Mesothelial cell of epicardium (in vitro differentiated cells): ENCODE results near the gene AVPR1A. TPM values are rescaled to one million over a fixed set of nuclear protein-coding genes. Genes with fewer than 3 reads are reported as not detected.
"Not testable (repeated sequence)": the region's sequence is repeated elsewhere in the genome, so short reads cannot be mapped to it uniquely, and the experiment has no call there.

Experiments
- DNase-seq, 2 experiments: peaks; one replicate each; pipeline ENCODE4 v3.0.0; 2021; ENCODE audit warnings: low spot score in 2 of 2; ENCODE audit not compliant: unreplicated experiment in 2 of 2
- H3K27ac Mint-ChIP-seq: 2 replicates; pipeline ENCODE4 v1.8.0; 2021; ENCODE audit warnings: mixed read lengths
- H3K27me3 Mint-ChIP-seq: 2 replicates; pipeline ENCODE4 v1.8.0; 2021; ENCODE audit warnings: low read depth, mixed read lengths
- H3K36me3 Mint-ChIP-seq: 2 replicates; pipeline ENCODE4 v1.8.0; 2021; ENCODE audit warnings: mixed read lengths
- H3K4me1 Mint-ChIP-seq: 2 replicates; pipeline ENCODE4 v1.8.0; 2021; ENCODE audit warnings: mixed read lengths
- H3K4me3 Mint-ChIP-seq: 2 replicates; pipeline ENCODE4 v1.8.0; 2021; ENCODE audit warnings: mild to moderate bottlenecking, moderate library complexity, mixed read lengths
- H3K9me3 Mint-ChIP-seq: 2 replicates; pipeline ENCODE4 v1.8.0; 2021; ENCODE audit warnings: mixed read lengths
- CTCF ChIP-seq: fragments of 200-600 bp; sonication (generic); IDR thresholded peaks from one replicate; pipeline ENCODE4 v1.5.0; 2021; ENCODE audit warnings: antibody characterized with exemption; ENCODE audit not compliant: unreplicated experiment
- total RNA-seq: library from RNA; stranded (reverse); gene quantifications from 3 replicates; pipeline ENCODE4 v1.2.1, GENCODE V29; 2021

The AVPR1A gene
- total RNA-seq, result 0.09 to 0.13 TPM (median 0.11 TPM) in 3 replicates

- DNase-seq, result peak; percentile 18 to 52
- no peak for TF ChIP-seq CTCF
- Mint-ChIP-seq H3K9me3 (peaks cover 12% of the 10 kb centered on the region), H3K27me3 (peaks cover 90% of the 10 kb centered on the region), H3K27ac (no peak within 1 kb of the TSS), H3K4me3 (peak within 1 kb of the TSS; percentile 58), H3K36me3 (no peaks in the 10 kb centered on the region), H3K4me1 (peaks cover 21% of the 10 kb centered on the region)
These were observed at the start of gene AVPR1A for GRCh38 chr12:63150713-63151622. AVPR1A (minus strand) TSS chr12:63151201; CDS start chr12:63150836, 365 bp downstream.

GRCh38 chr12:63196168-63196567 lies 45.2 kb upstream of the AVPR1A start:
- H3K27me3 Mint-ChIP-seq, result peaks cover 28% of the 10 kb centered on the region

GRCh38 chr12:63179224-63179623 lies 28.2 kb upstream of the AVPR1A start:
- no peak overlapping the region for H3K27ac Mint-ChIP-seq
- peaks cover 2% of the 10 kb centered on the region for H3K27me3 Mint-ChIP-seq
- no peak for DNase-seq
- peaks cover 4% of the 10 kb centered on the region for H3K36me3 Mint-ChIP-seq
- H3K4me3 Mint-ChIP-seq, result no peak overlapping the region
- no peaks in the 10 kb centered on the region for H3K4me1 Mint-ChIP-seq
- H3K9me3 Mint-ChIP-seq, result peaks cover 54% of the 10 kb centered on the region
- TF ChIP-seq CTCF, result no peak

More at GRCh38 chr12:63196168-63196567, 45.2 kb upstream of the AVPR1A start:
- no peak for TF ChIP-seq CTCF
- H3K36me3 Mint-ChIP-seq, result no peaks in the 10 kb centered on the region
- H3K4me3 Mint-ChIP-seq, result no peak overlapping the region
- peaks cover 12% of the 10 kb centered on the region for H3K9me3 Mint-ChIP-seq
- H3K4me1 Mint-ChIP-seq, result no peaks in the 10 kb centered on the region
- DNase-seq, result no peak
- H3K27ac Mint-ChIP-seq, result no peak overlapping the region

GRCh38 chr12:63170321-63170720 lies 19.3 kb upstream of the AVPR1A start:
- DNase-seq, result no peak
- Mint-ChIP-seq H3K9me3 (peaks cover 9% of the 10 kb centered on the region), H3K4me3 (no peak overlapping the region), H3K27ac (no peak overlapping the region), H3K4me1 (no peaks in the 10 kb centered on the region), H3K27me3 (peaks cover 28% of the 10 kb centered on the region), H3K36me3 (peaks cover under 1% of the 10 kb centered on the region)
- TF ChIP-seq CTCF, result no peak

GRCh38 chr12:63167741-63168140 lies 16.7 kb upstream of the AVPR1A start:
- not testable (repeated sequence) for H3K4me1 Mint-ChIP-seq, H3K9me3 Mint-ChIP-seq, H3K4me3 Mint-ChIP-seq, DNase-seq, H3K27ac Mint-ChIP-seq, H3K36me3 Mint-ChIP-seq
- H3K27me3 Mint-ChIP-seq, result peaks cover 51% of the 10 kb centered on the region

GRCh38 chr12:63164911-63165310 lies 13.9 kb upstream of the AVPR1A start:
- Mint-ChIP-seq H3K4me1 (no peaks in the 10 kb centered on the region), H3K36me3 (no peaks in the 10 kb centered on the region), H3K9me3 (no peaks in the 10 kb centered on the region), H3K4me3 (no peak overlapping the region), H3K27ac (no peak overlapping the region), H3K27me3 (peaks cover 46% of the 10 kb centered on the region)
- TF ChIP-seq CTCF, result no peak
- DNase-seq, result no peak
